Activated T-cell treated with anti-CD3 and anti-CD28 coated beads, Interleukin-2, amount 50 U/mL, for 48 hours (primary cell): Measurements from ENCODE around the gene MOV10.

Experiments
- DNase-seq, 2 experiments: peaks; one replicate each; pipeline ENCODE4 v3.0.0-alpha.2; 2020

Gene MOV10

GRCh38 chr1:112675728-112676381 lies 1.4 kb downstream of the MOV10 start:
- no peak for DNase-seq

- no peak for DNase-seq
These were observed 2.1 kb downstream of the MOV10 start for GRCh38 chr1:112676543-112676942.

GRCh38 chr1:112677501-112677900 lies 3.0 kb downstream of the MOV10 start:
- DNase-seq, result no peak

GRCh38 chr1:112678605-112679004 lies 4.1 kb downstream of the MOV10 start:
- DNase-seq, result no peak

- DNase-seq, result no peak
These were observed 11.5 kb downstream of the MOV10 start for GRCh38 chr1:112685913-112686312.

- no peak for DNase-seq
These were observed 12.0 kb downstream of the MOV10 start for GRCh38 chr1:112686417-112686816.

GRCh38 chr1:112686835-112687234 lies 12.4 kb downstream of the MOV10 start:
- DNase-seq, result no peak

- no peak for DNase-seq
These were observed 12.9 kb downstream of the MOV10 start for GRCh38 chr1:112687361-112687760.

GRCh38 chr1:112687785-112688496 lies 13.5 kb downstream of the MOV10 start:
- no peak for DNase-seq

- DNase-seq, result no peak
These were observed 14.3 kb downstream of the MOV10 start for GRCh38 chr1:112688781-112689193.

GRCh38 chr1:112689196-112689841 lies 14.9 kb downstream of the MOV10 start:
- no peak for DNase-seq

- no peak for DNase-seq
These were observed 15.4 kb downstream of the MOV10 start for GRCh38 chr1:112689842-112690237.

- DNase-seq, result no peak
These were observed 18.2 kb downstream of the MOV10 start for GRCh38 chr1:112692681-112693080.

GRCh38 chr1:112693821-112694220 lies 19.4 kb downstream of the MOV10 start:
- DNase-seq, result no peak

- DNase-seq, result no peak
These were observed 20.0 kb downstream of the MOV10 start for GRCh38 chr1:112694363-112694929.

GRCh38 chr1:112695276-112695675 lies 20.8 kb downstream of the MOV10 start:
- no peak for DNase-seq

GRCh38 chr1:112696578-112697314 lies 22.3 kb downstream of the MOV10 start:
- no peak for DNase-seq

- DNase-seq, result no peak
These were observed 23.3 kb downstream of the MOV10 start for GRCh38 chr1:112697781-112698201.

- DNase-seq, result no peak
These were observed 24.2 kb downstream of the MOV10 start for GRCh38 chr1:112698366-112699310.

GRCh38 chr1:112699425-112700144 lies 25.1 kb downstream of the MOV10 start:
- DNase-seq, result no peak
